Smooth muscle cell (in vitro differentiated cells): ENCODE data around the gene PIP5KL1. TPM values are rescaled to one million over a fixed set of nuclear protein-coding genes. Genes with fewer than 3 reads are reported as not detected.

Experiments used
- DNase-seq: peaks from one replicate; lab custom pipeline; 2025; ENCODE audit not compliant: unreplicated experiment; lab: John Stamatoyannopoulos, UW
- H2AFZ ChIP-seq: fragments of 200-600 bp; sonication (generic); 2 replicates; pipeline ENCODE4 v1.6.0; 2016; ENCODE audit warnings: antibody characterized with exemption, low read depth, mild to moderate bottlenecking
- H3F3A ChIP-seq: fragments of 200-600 bp; sonication (generic); 2 replicates; pipeline ENCODE4 v1.6.0; 2017; ENCODE audit warnings: antibody characterized with exemption, low read depth
- H3K27ac ChIP-seq: fragments of 200-600 bp; sonication (generic); 2 replicates; pipeline ENCODE4 v1.5.1; 2016; ENCODE audit warnings: low read depth, mild to moderate bottlenecking
- H3K27me3 ChIP-seq: fragments of 200-600 bp; sonication (generic); 2 replicates; pipeline ENCODE4 v1.6.1; 2016; ENCODE audit warnings: low read depth, mild to moderate bottlenecking
- H3K36me3 ChIP-seq: fragments of 200-600 bp; sonication (generic); 2 replicates; pipeline ENCODE4 v1.5.1; 2016; ENCODE audit warnings: low read depth
- H3K4me1 ChIP-seq: fragments of 200-600 bp; sonication (generic); 2 replicates; pipeline ENCODE4 v1.5.1; 2016; ENCODE audit warnings: low read depth
- H3K4me2 ChIP-seq: fragments of 200-600 bp; sonication (generic); 2 replicates; pipeline ENCODE4 v1.6.0; 2016; ENCODE audit warnings: mild to moderate bottlenecking
- H3K4me3 ChIP-seq: fragments of 200-600 bp; sonication (generic); 2 replicates; pipeline ENCODE4 v1.5.1; 2016; ENCODE audit warnings: mild to moderate bottlenecking
- H3K79me2 ChIP-seq: fragments of 200-600 bp; sonication (generic); 2 replicates; pipeline ENCODE4 v1.6.0; 2016; ENCODE audit warnings: low read depth, mild to moderate bottlenecking
- H3K9ac ChIP-seq: fragments of 200-600 bp; sonication (generic); 2 replicates; pipeline ENCODE4 v1.6.0; 2016; ENCODE audit warnings: low read depth
- H3K9me3 ChIP-seq: fragments of 200-600 bp; sonication (generic); replicated peaks from 2 replicates; pipeline ENCODE4 v1.5.1; 2016; ENCODE audit warnings: low read depth
- H4K20me1 ChIP-seq: fragments of 200-600 bp; sonication (generic); 2 replicates; pipeline ENCODE4 v1.6.0; 2016; ENCODE audit warnings: low read depth
- CTCF ChIP-seq: fragments of 200-600 bp; sonication (generic); IDR thresholded peaks from 2 replicates; pipeline ENCODE4 v1.5.1; 2017; ENCODE audit warnings: borderline replicate concordance, mild to moderate bottlenecking, antibody characterized with exemption; ENCODE audit not compliant: insufficient read depth, poor library complexity, severe bottlenecking
- WGBS: methylation state at CpG from one replicate; pipeline ENCODE4 v1.1.7; 2016; ENCODE audit warnings: low lambda C conversion rate; 5-methylcytosine and 5-hydroxymethylcytosine counted together
- polyA plus RNA-seq: library from polyadenylated mRNA; unstranded; fragments of >200 nt; fragmentation: Nextera tagmentation; extraction: Ambion mirVana; gene quantifications from 2 replicates; pipeline ENCODE4 v1.2.1, GENCODE V29; 2016
- total RNA-seq: library from RNA; depleted of rRNA; stranded (reverse); fragments of >200 nt; gene quantifications from 2 replicates; pipeline ENCODE4 v1.2.3, GENCODE V29; 2014

PIP5KL1 gene
- total and polyA plus RNA-seq, 2 experiments from 2014 or later = 1.1 to 2.7 TPM

GRCh38 chr9:127931092-127931881 is 710 bp upstream of the PIP5KL1 start:
- peaks cover 23% of the 10 kb centered on the region for H3K4me1 ChIP-seq
- H3F3A ChIP-seq = peaks cover 6% of the 10 kb centered on the region
- peak overlapping the region; percentile 86 for H3K4me2 ChIP-seq
- no peak for TF ChIP-seq CTCF
- DNase-seq = peak; percentile 51
- H3K9ac ChIP-seq = peak overlapping the region; percentile 70
- 25% methylated on average over 18 of the region's 18 CpGs for WGBS
- no peaks in the 10 kb centered on the region for H3K36me3 ChIP-seq
- H3K9me3 ChIP-seq = no peaks in the 10 kb centered on the region
- peak overlapping the region; percentile 85 for H3K27ac ChIP-seq
- peaks cover 9% of the 10 kb centered on the region for H3K79me2 ChIP-seq
- H4K20me1 ChIP-seq = peaks cover 11% of the 10 kb centered on the region
- H3K27me3 ChIP-seq = peaks cover 18% of the 10 kb centered on the region
- H2AFZ ChIP-seq = no peak overlapping the region
- peak overlapping the region; percentile 53 for H3K4me3 ChIP-seq

GRCh38 chr9:127929625-127929979 is 975 bp downstream of the PIP5KL1 start:
- Histone ChIP-seq H3K27ac (no peak overlapping the region), H3K4me3 (no peak overlapping the region), H3K9ac (no peak overlapping the region), H2AFZ (no peak overlapping the region), H3K27me3 (peaks cover 23% of the 10 kb centered on the region), H3K79me2 (no peaks in the 10 kb centered on the region), H3K4me2 (no peak overlapping the region), H4K20me1 (no peaks in the 10 kb centered on the region), H3F3A (no peaks in the 10 kb centered on the region), H3K4me1 (peaks cover 18% of the 10 kb centered on the region), H3K36me3 (no peaks in the 10 kb centered on the region), H3K9me3 (no peaks in the 10 kb centered on the region)
- TF ChIP-seq CTCF = no peak
- 82% methylated on average over 10 of the region's 10 CpGs for WGBS
- no peak for DNase-seq

GRCh38 chr9:127928676-127929624 is 1.6 kb downstream of the PIP5KL1 start:
- Histone ChIP-seq H3K4me1 (peaks cover 18% of the 10 kb centered on the region), H3K27ac (no peak overlapping the region), H4K20me1 (no peaks in the 10 kb centered on the region), H2AFZ (no peak overlapping the region), H3K9me3 (no peaks in the 10 kb centered on the region), H3K4me2 (no peak overlapping the region), H3F3A (no peaks in the 10 kb centered on the region), H3K4me3 (no peak overlapping the region), H3K27me3 (peaks cover 23% of the 10 kb centered on the region), H3K9ac (no peak overlapping the region), H3K36me3 (no peaks in the 10 kb centered on the region), H3K79me2 (no peaks in the 10 kb centered on the region)
- WGBS = 89% methylated on average over 11 of the region's 11 CpGs
- TF ChIP-seq CTCF = no peak
- DNase-seq = no peak
